ENCODE data around the gene XIAP. TPM values are rescaled to one million over a fixed set of nuclear protein-coding genes. Genes with fewer than 3 reads are reported as not detected.
A peak's percentile ranks its signal among the peaks of the same experiment; 100 is the strongest.

Gene XIAP
- total and polyA plus RNA-seq, 9 of the 15 experiments (the other 6 are each of a cell fraction or from before 2014, with no cell fraction given) = 5.7 to 40.5 (median 19.8) TPM

- TF ChIP-seq ZNF740 (CRISPR knock-in tag; IDR thresholded peaks at IDR 0.05) (no peak), ZNF740 (tag; IDR thresholded peaks at IDR 0.05) (no peak), CHD1 (IDR thresholded peaks at IDR 0.05; ENCODE audit: low read length) (no peak), ELF2 (CRISPR knock-in tag; IDR thresholded peaks at IDR 0.05) (no peak), ZNF316 (IDR thresholded peaks at IDR 0.05) (peak; percentile 41; the same call in 1 of the 2 replicates), JUND (IDR thresholded peaks at IDR 0.05; ENCODE audit: borderline replicate concordance, low read depth, low read length) (peak; percentile 93), JUND (tag; IDR thresholded peaks at IDR 0.05; ENCODE audit: borderline replicate concordance, low read depth, low read length) (peak; percentile 86; the same call in 2 of the 3 replicates), TAL1 (IDR thresholded peaks at IDR 0.05) (no peak), POLR2AphosphoS2 (IDR thresholded peaks at IDR 0.05; ENCODE audit: low read length) (no peak), MAX (CRISPR knock-in tag; IDR thresholded peaks at IDR 0.05) (no peak), ARID3B (CRISPR knock-in tag; IDR thresholded peaks at IDR 0.05; ENCODE audit: borderline replicate concordance) (no peak), HCFC1 (IDR thresholded peaks at IDR 0.05; ENCODE audit: low read depth, low read length) (no peak), IRF1 (CRISPR knock-in tag; IDR thresholded peaks at IDR 0.05; ENCODE audit: borderline replicate concordance) (no peak), PML (IDR thresholded peaks at IDR 0.05; ENCODE audit: low read length) (no peak), ARID1B (IDR thresholded peaks at IDR 0.05) (peak; percentile 78), ZNF3 (CRISPR knock-in tag; IDR thresholded peaks at IDR 0.05) (no peak), ZNF134 (CRISPR knock-in tag; conservative IDR thresholded peaks at IDR 0.05) (no peak), DMBX1 (CRISPR knock-in tag; IDR thresholded peaks at IDR 0.05; ENCODE audit: borderline replicate concordance) (no peak), YBX1 (IDR thresholded peaks at IDR 0.05) (no peak), ZNF436 (CRISPR knock-in tag; IDR thresholded peaks at IDR 0.05) (no peak), ZNF699 (CRISPR knock-in tag; IDR thresholded peaks at IDR 0.05; ENCODE audit: insufficient replicate concordance) (no peak), TGIF2 (CRISPR knock-in tag; IDR thresholded peaks at IDR 0.05) (no peak), RCOR1 (IDR thresholded peaks at IDR 0.05; ENCODE audit: borderline replicate concordance in 1 of 2, low read depth in 2 of 2, low read length in 2 of 2) (peak in 1 of 2 experiments; percentile 21; a peak in 1 of 4 replicates), NFYB (IDR thresholded peaks at IDR 0.05; ENCODE audit: extremely low read depth, insufficient read length) (no peak), TFAP4 (CRISPR knock-in tag; IDR thresholded peaks at IDR 0.05; ENCODE audit: borderline replicate concordance) (no peak), BCOR (IDR thresholded peaks at IDR 0.05) (no peak)
Measured at GRCh38 chrX:123846577-123847038, 13.2 kb upstream of the XIAP start (continued).
